Calu3 (cell line): ENCODE measurements around the gene PAXX. TPM values are rescaled to one million over a fixed set of nuclear protein-coding genes. Genes with fewer than 3 reads are reported as not detected.

ENCODE experiments used
- BruUV-seq: library from RNA; stranded (reverse); fragments of 400-500 nt; replicated peaks from 2 replicates; lab custom pipeline; 2021; lab: Mats Ljungman, UMichigan
- CTCF ChIA-PET: fragments of 300-600 bp; sonication (Branson Sonifier 250); formaldehyde crosslinking; loops from one replicate; lab custom pipeline; 2022; ENCODE audit warnings: antibody characterized with exemption; lab: Charles Lee
- DNase-seq: peaks from one replicate; pipeline ENCODE4 v3.0.0; 2022
- H3K27ac Mint-ChIP-seq: one replicate; pipeline ENCODE4 v1.8.0; 2022; ENCODE audit warnings: mixed read lengths; ENCODE audit not compliant: unreplicated experiment
- H3K27me3 Mint-ChIP-seq: one replicate; pipeline ENCODE4 v1.8.0; 2022; ENCODE audit warnings: mixed read lengths; ENCODE audit not compliant: unreplicated experiment
- H3K36me3 Mint-ChIP-seq: one replicate; pipeline ENCODE4 v1.8.0; 2022; ENCODE audit warnings: mild to moderate bottlenecking, moderate library complexity, mixed read lengths; ENCODE audit not compliant: insufficient read depth, unreplicated experiment
- H3K4me1 Mint-ChIP-seq: one replicate; pipeline ENCODE4 v1.8.0; 2022; ENCODE audit warnings: mild to moderate bottlenecking, low read depth, mixed read lengths; ENCODE audit not compliant: unreplicated experiment
- H3K4me3 Mint-ChIP-seq: one replicate; pipeline ENCODE4 v1.8.0; 2022; ENCODE audit warnings: mild to moderate bottlenecking, low read depth, moderate library complexity, mixed read lengths; ENCODE audit not compliant: unreplicated experiment
- H3K9me3 Mint-ChIP-seq: one replicate; pipeline ENCODE4 v1.8.0; 2022; ENCODE audit warnings: low read depth, mixed read lengths; ENCODE audit not compliant: unreplicated experiment
- CTCF ChIP-seq: fragments of 200-600 bp; IDR thresholded peaks from one replicate; pipeline ENCODE4 v1.8.0; 2022; ENCODE audit warnings: antibody characterized with exemption; ENCODE audit not compliant: unreplicated experiment
- intact Hi-C: fragments of 100-400 bp; cut with micrococcal nuclease; formaldehyde crosslinking; loops from one replicate; pipeline ENCODE4 v1.10.0; 2022; ENCODE audit not compliant: unreplicated experiment
- total RNA-seq: library from RNA; stranded (reverse); gene quantifications from 2 replicates; pipeline ENCODE4 v1.2.3, GENCODE V29; 2022

Gene PAXX
- total RNA-seq, 1 experiment from 2014 or later = 43.7 TPM

GRCh38 chr9:136958473-136958872, 33.7 kb upstream of the PAXX start:
- intact Hi-C loops = no loop called here
- H3K4me1 Mint-ChIP-seq = no peaks in the 10 kb centered on the region

GRCh38 chr9:136958898-136959850, 33.0 kb upstream of the PAXX start:
- TF ChIP-seq CTCF = no peak
- Mint-ChIP-seq H3K27me3 (no peaks in the 10 kb centered on the region), H3K27ac (no peak overlapping the region), H3K4me1 (no peaks in the 10 kb centered on the region), H3K36me3 (peaks cover 3% of the 10 kb centered on the region), H3K4me3 (no peak overlapping the region), H3K9me3 (no peaks in the 10 kb centered on the region)
- no TSS peak for BruUV-seq
- no peak for DNase-seq
- intact Hi-C loops = no loop called here
- CTCF ChIA-PET = no interaction called here

More at GRCh38 chr9:136958473-136958872, 33.7 kb upstream of the PAXX start:
- CTCF ChIA-PET = no interaction called here
- TF ChIP-seq CTCF = no peak
- BruUV-seq = no TSS peak
- DNase-seq = no peak
- H3K27ac Mint-ChIP-seq = no peak overlapping the region
- H3K9me3 Mint-ChIP-seq = no peaks in the 10 kb centered on the region
- H3K4me3 Mint-ChIP-seq = no peak overlapping the region
- peaks cover 3% of the 10 kb centered on the region for H3K36me3 Mint-ChIP-seq
- H3K27me3 Mint-ChIP-seq = no peaks in the 10 kb centered on the region

GRCh38 chr9:136960212-136960937, 31.8 kb upstream of the PAXX start:
- Mint-ChIP-seq H3K36me3 (peaks cover 3% of the 10 kb centered on the region), H3K4me3 (no peak overlapping the region), H3K4me1 (no peaks in the 10 kb centered on the region), H3K27me3 (no peaks in the 10 kb centered on the region), H3K27ac (no peak overlapping the region), H3K9me3 (no peaks in the 10 kb centered on the region)
- CTCF ChIA-PET = no interaction called here
- no peak for TF ChIP-seq CTCF
- intact Hi-C loops = no loop called here
- no peak for DNase-seq
- no TSS peak for BruUV-seq

- Mint-ChIP-seq H3K36me3 (peaks cover 7% of the 10 kb centered on the region), H3K27me3 (no peaks in the 10 kb centered on the region)
- CTCF ChIA-PET = no interaction called here
These were observed 31.3 kb upstream of the PAXX start for GRCh38 chr9:136960938-136961275.

More at GRCh38 chr9:136960938-136961275, 31.3 kb upstream of the PAXX start:
- no peak for TF ChIP-seq CTCF
- DNase-seq = no peak
- intact Hi-C loops = no loop called here
- no peak overlapping the region for H3K27ac Mint-ChIP-seq
- no peaks in the 10 kb centered on the region for H3K9me3 Mint-ChIP-seq
- H3K4me1 Mint-ChIP-seq = no peaks in the 10 kb centered on the region
- no TSS peak for BruUV-seq
- H3K4me3 Mint-ChIP-seq = no peak overlapping the region
